HepG2 (cell line): ENCODE data around the gene TTYH1. TPM values are rescaled to one million over a fixed set of nuclear protein-coding genes. Genes with fewer than 3 reads are reported as not detected.

Experiments used
- GATAD2A ChIP-seq: IDR thresholded peaks from 2 replicates; pipeline ENCODE4 v1.6.1; 2016
- KDM2A ChIP-seq: sonication (generic); formaldehyde crosslinking; IDR thresholded peaks from 2 replicates; pipeline ENCODE4 v1.4.0; 2020; ENCODE audit warnings: low read depth, missing genetic modification reagents, borderline replicate concordance
- SMARCE1 ChIP-seq: fragments of 450-650 bp; IDR thresholded peaks from 2 replicates; pipeline ENCODE4 v1.6.1; 2017; ENCODE audit warnings: borderline replicate concordance
- SP5 ChIP-seq: IDR thresholded peaks from 2 replicates; pipeline ENCODE4 v1.6.1; 2016; ENCODE audit warnings: low read depth, borderline replicate concordance
- SYNCRIP ChIP-seq: fragments of 200-400 bp; formaldehyde crosslinking; IDR thresholded peaks from 2 replicates; pipeline ENCODE4 v1.6.1; 2018; ENCODE audit warnings: mild to moderate bottlenecking, low read depth, low read length; ENCODE audit not compliant: insufficient read depth
- THAP9 ChIP-seq: sonication (generic); formaldehyde crosslinking; IDR thresholded peaks from 2 replicates; pipeline ENCODE4; 2020; ENCODE audit warnings: missing genetic modification reagents, mild to moderate bottlenecking, borderline replicate concordance
- ZNF503 ChIP-seq: sonication (generic); formaldehyde crosslinking; IDR thresholded peaks from 2 replicates; pipeline ENCODE4 v1.4.0; 2020; ENCODE audit warnings: missing genetic modification reagents
- ZNF629 ChIP-seq: sonication (generic); formaldehyde crosslinking; conservative IDR thresholded peaks from 2 replicates; pipeline ENCODE4 v1.5.0; 2020; ENCODE audit warnings: missing genetic modification reagents
- ZNF776 ChIP-seq: sonication (generic); formaldehyde crosslinking; IDR thresholded peaks from 2 replicates; pipeline ENCODE4 v1.4.0; 2020; ENCODE audit warnings: mild to moderate bottlenecking, missing genetic modification reagents
- ZSCAN22 ChIP-seq: sonication (generic); formaldehyde crosslinking; IDR thresholded peaks from 2 replicates; pipeline ENCODE4 v1.4.0; 2020; ENCODE audit warnings: mild to moderate bottlenecking, missing genetic modification reagents
- ZSCAN29 ChIP-seq: sonication (generic); formaldehyde crosslinking; conservative IDR thresholded peaks from 2 replicates; pipeline ENCODE4 v1.4.0; 2020; ENCODE audit warnings: mild to moderate bottlenecking, missing genetic modification reagents
- polyA plus RNA-seq, 8 experiments: library from polyadenylated mRNA; depleted of rRNA in 3 of 8; stranded (reverse) in 7 of 8; unstranded in 1 of 8; fragments of >200 nt; fragmentation: Illumina TruSeq in 4 of 8; extraction: Trizol in 4 of 8; gene quantifications; 2 replicates each; pipeline versions ENCODE4 v1.2.1 to v1.2.3, GENCODE V29; 2011 to 2016; ENCODE audit warnings: low read depth in 4 of 8, missing spikeins in 1 of 8, mixed read lengths in 1 of 8; ENCODE audit not compliant: insufficient read depth in 1 of 8
- total RNA-seq, 5 experiments: library from RNA; depleted of rRNA; stranded (reverse); fragments of >200 nt; fragmentation: Illumina TruSeq; extraction: Trizol; gene quantifications; 2 replicates each; pipeline ENCODE4 v1.2.3, GENCODE V29; 2016; ENCODE audit warnings: low read depth in 1 of 5
- TF ChIP-seq, protein P1 (sequence below): sonication (generic); formaldehyde crosslinking; IDR thresholded peaks from 2 replicates; pipeline ENCODE4 v1.4.0; 2020; ENCODE audit warnings: missing genetic modification reagents
- TF ChIP-seq, protein P2 (sequence below): sonication (generic); formaldehyde crosslinking; IDR thresholded peaks from 2 replicates; pipeline ENCODE4 v1.5.0; 2020; ENCODE audit warnings: mild to moderate bottlenecking, missing genetic modification reagents
- TF ChIP-seq, protein P3 (sequence below): conservative IDR thresholded peaks from 2 replicates; pipeline ENCODE4 v1.6.1; 2018; ENCODE audit warnings: missing genetic modification reagents
- TF ChIP-seq, protein P4 (sequence below): sonication (generic); formaldehyde crosslinking; IDR thresholded peaks from 2 replicates; pipeline ENCODE4 v1.4.0; 2020; ENCODE audit warnings: mild to moderate bottlenecking, missing genetic modification reagents

The TTYH1 gene
- total and polyA plus RNA-seq, 2 of the 13 experiments (the other 11 are each of a cell fraction or from before 2014, with no cell fraction given): 6.9 to 19.9 TPM

- TF ChIP-seq THAP9 (CRISPR knock-in tag): no peak
- no peak for TF ChIP-seq SYNCRIP
- TF ChIP-seq ZSCAN29 (CRISPR knock-in tag): no peak
- no peak for TF ChIP-seq SMARCE1
- no peak for TF ChIP-seq ZSCAN22
- no peak; the same call in 1 of the 2 replicates for TF ChIP-seq KDM2A
- TF ChIP-seq, protein P1, sequence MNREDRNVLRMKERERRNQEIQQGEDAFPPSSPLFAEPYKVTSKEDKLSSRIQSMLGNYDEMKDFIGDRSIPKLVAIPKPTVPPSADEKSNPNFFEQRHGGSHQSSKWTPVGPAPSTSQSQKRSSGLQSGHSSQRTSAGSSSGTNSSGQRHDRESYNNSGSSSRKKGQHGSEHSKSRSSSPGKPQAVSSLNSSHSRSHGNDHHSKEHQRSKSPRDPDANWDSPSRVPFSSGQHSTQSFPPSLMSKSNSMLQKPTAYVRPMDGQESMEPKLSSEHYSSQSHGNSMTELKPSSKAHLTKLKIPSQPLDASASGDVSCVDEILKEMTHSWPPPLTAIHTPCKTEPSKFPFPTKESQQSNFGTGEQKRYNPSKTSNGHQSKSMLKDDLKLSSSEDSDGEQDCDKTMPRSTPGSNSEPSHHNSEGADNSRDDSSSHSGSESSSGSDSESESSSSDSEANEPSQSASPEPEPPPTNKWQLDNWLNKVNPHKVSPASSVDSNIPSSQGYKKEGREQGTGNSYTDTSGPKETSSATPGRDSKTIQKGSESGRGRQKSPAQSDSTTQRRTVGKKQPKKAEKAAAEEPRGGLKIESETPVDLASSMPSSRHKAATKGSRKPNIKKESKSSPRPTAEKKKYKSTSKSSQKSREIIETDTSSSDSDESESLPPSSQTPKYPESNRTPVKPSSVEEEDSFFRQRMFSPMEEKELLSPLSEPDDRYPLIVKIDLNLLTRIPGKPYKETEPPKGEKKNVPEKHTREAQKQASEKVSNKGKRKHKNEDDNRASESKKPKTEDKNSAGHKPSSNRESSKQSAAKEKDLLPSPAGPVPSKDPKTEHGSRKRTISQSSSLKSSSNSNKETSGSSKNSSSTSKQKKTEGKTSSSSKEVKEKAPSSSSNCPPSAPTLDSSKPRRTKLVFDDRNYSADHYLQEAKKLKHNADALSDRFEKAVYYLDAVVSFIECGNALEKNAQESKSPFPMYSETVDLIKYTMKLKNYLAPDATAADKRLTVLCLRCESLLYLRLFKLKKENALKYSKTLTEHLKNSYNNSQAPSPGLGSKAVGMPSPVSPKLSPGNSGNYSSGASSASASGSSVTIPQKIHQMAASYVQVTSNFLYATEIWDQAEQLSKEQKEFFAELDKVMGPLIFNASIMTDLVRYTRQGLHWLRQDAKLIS (CRISPR knock-in tag): no peak
- no peak for TF ChIP-seq GATAD2A (CRISPR knock-in tag)
- TF ChIP-seq, protein P2, sequence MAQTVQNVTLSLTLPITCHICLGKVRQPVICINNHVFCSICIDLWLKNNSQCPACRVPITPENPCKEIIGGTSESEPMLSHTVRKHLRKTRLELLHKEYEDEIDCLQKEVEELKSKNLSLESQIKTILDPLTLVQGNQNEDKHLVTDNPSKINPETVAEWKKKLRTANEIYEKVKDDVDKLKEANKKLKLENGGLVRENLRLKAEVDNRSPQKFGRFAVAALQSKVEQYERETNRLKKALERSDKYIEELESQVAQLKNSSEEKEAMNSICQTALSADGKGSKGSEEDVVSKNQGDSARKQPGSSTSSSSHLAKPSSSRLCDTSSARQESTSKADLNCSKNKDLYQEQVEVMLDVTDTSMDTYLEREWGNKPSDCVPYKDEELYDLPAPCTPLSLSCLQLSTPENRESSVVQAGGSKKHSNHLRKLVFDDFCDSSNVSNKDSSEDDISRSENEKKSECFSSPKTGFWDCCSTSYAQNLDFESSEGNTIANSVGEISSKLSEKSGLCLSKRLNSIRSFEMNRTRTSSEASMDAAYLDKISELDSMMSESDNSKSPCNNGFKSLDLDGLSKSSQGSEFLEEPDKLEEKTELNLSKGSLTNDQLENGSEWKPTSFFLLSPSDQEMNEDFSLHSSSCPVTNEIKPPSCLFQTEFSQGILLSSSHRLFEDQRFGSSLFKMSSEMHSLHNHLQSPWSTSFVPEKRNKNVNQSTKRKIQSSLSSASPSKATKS (CRISPR knock-in tag): no peak; the same call in 1 of the 2 replicates
- TF ChIP-seq ZNF629 (CRISPR knock-in tag): no peak
- TF ChIP-seq ZNF503 (CRISPR knock-in tag): no peak
- TF ChIP-seq, protein P3, sequence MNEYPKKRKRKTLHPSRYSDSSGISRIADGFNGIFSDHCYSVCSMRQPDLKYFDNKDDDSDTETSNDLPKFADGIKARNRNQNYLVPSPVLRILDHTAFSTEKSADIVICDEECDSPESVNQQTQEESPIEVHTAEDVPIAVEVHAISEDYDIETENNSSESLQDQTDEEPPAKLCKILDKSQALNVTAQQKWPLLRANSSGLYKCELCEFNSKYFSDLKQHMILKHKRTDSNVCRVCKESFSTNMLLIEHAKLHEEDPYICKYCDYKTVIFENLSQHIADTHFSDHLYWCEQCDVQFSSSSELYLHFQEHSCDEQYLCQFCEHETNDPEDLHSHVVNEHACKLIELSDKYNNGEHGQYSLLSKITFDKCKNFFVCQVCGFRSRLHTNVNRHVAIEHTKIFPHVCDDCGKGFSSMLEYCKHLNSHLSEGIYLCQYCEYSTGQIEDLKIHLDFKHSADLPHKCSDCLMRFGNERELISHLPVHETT: 0 out of 2 replicates have a peak, but pooled peaks have one; percentile 35
- TF ChIP-seq, protein P4, sequence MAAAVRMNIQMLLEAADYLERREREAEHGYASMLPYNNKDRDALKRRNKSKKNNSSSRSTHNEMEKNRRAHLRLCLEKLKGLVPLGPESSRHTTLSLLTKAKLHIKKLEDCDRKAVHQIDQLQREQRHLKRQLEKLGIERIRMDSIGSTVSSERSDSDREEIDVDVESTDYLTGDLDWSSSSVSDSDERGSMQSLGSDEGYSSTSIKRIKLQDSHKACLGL (CRISPR knock-in tag): no peak
- TF ChIP-seq ZNF776: 0 out of 2 replicates have a peak, but pooled peaks have one; percentile 62
- peak; percentile 42; the same call in 1 of the 2 replicates for TF ChIP-seq SP5 (CRISPR knock-in tag)
These were observed 48.3 kb downstream of the TTYH1 start, which contains the start of gene LENG9 (continued) for GRCh38 chr19:54463531-54464043.
